Measurements from ENCODE around the gene TIFAB.
A peak's percentile ranks its signal among the peaks of the same experiment; 100 is the strongest.

Gene TIFAB

DNA sequence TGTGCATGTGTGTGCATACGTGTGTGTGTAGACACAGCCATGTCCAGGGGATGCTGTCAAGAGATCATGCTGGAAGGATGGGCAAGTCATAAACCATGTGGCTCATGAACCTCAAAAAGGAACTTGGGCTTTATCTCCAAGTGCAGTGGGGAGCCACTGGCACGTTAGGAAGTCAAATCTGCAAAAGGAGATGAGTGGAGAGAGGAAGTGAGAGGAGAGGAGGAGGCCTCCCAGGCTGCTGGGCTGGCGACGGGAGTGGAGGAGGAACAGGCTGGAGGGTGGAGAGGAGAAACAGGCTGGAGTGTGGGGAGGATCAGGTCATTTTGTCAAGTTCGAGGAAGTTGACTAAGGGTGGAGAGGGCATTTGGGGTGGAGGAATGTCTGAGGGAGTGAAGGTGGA, 29.2 kb upstream of the TIFAB start:
- no peak for DNase-seq

DNA sequence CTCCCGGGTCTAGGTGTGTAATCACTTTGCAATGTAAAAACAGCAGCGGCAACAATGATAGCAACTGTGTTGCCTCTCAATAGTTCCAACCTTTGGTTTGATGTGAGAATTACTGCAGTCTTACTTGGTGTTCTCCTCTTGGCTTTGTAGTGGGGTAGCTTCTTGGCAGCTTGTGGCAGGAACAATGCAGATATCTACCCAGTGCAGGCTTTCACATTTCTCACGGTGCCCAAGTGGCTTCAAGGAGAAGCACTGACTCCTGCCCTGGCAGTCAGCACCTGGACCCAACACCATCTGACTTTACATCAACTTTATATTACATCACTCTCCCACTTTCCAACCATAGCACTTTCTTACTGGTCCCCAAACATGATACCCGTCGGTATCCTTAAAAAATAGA, 28.4 kb upstream of the TIFAB start:
- no peak for DNase-seq

DNA sequence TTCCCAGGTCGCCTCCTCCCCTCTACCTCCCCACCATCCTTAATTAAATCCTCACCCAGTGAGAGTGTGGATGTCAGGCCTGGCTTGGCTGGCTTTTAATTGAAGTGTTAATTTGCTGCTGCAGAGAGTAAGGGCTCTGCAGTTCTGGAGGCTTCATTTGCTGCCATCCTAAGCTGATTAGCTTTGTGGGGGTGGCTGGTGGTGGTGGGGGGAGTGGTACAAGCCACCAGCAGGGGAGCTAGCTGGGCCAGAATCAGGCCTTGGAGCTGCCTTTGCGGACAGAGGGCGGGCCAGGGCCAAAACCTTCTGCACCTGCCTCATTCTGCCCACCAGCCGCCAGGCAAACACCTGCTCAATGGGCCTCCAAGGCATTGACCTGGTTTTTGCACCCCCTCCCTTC, 26.8 kb upstream of the TIFAB start:
- peak; percentile 20 for DNase-seq

DNA sequence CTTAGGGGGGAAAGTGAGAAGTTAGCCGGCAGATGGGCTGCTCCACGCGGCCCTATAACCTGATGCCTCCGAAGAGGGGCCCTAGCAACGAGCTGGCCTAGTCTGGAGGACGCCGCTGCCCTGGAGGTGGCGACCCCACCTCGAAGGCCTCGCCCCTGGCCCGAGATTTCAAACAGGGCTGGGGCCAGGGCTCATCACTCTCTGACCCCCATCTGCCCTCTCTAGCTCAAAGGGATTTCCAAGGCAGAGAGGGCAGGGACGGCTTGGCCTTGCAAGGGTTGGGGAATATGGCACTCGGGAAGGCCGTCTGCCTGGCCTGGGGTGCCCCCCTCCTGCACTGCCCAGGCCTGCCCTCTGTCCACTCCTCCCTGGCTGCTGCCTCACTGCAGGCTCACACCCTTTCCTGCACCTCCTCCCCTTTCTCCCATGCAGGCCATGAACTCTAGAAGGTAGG, 25.5 kb upstream of the TIFAB start:
- no peak for DNase-seq

DNA sequence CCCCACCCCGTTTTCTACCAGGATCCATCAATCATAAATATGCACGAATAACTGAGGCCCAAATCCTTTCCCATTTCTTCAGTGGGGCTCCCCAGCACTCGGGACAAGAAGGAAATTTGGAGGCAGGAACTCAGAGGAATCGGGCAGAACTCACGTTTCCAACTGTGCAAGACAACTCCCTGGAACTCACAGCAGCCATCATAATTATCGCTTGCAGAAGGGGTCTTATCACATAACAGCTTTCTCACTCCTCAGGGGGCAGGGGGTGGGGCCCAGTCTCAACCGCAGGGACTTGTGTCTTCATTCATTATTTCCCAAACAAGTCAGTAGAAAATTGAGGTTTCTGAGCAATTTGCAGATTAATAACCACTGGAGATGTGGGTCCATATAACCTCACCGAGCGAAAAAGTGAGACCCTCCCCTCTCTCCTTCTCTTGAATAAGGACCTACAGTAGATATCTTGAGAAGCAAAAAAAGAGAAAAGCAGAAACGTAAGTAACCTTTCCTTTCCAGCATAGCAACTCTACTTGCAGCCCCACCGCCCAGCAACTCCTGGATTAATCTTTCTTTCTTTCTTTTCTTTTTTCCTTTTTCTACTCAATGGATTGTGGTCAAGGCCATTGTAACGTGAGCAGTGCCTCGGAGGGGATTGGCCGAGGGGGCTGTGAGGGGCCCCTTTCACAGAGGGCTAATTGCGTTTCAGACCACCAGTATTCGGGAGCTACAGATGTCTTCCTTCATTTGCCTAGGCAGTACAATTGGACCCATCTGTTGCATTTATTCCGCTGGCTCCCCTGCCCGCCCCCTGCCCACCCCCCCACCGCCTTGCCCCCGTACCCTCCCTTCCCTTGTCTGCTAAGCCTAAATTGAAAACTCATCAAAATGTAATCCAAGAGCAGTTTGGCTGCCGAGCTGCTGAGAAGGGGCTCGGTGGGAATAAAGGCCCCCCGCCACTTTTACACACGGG, 24.7 kb upstream of the TIFAB start:
- no peak for DNase-seq

DNA sequence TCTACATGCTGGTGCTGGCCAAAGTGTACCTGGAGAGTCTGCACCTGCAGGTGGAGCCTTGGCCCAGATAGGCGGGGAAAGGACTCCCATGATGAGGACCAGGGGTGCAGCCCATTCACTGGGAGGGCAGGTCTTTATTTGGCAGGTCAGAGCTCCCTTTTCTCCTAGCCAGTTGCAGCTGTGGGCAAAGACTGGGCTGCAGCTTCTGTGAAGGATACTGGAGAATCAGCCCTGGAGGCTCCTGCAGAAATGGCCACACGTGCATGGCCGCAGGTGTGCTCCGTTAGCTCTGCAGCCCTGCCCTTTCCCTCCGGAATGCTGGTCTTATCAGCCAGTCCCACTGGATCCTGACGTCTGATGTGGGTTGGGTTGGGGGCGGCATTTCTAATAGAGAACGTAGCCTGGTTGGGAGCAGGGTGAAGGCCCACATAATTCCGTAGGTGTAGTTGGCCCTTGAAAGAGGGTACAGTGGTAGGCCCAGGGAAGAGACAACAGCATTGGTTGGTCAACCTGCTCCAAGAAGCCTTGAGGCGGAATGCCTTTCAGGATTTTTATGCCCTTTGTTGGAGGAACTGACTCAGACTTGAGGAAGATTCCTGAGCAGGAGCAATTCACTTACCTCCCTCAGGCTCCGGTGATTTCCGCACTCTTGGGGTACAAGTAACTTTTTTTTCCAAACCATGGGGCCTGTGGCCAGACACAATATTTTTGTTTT, 22.0 kb upstream of the TIFAB start:
- DNase-seq, result no peak

DNA sequence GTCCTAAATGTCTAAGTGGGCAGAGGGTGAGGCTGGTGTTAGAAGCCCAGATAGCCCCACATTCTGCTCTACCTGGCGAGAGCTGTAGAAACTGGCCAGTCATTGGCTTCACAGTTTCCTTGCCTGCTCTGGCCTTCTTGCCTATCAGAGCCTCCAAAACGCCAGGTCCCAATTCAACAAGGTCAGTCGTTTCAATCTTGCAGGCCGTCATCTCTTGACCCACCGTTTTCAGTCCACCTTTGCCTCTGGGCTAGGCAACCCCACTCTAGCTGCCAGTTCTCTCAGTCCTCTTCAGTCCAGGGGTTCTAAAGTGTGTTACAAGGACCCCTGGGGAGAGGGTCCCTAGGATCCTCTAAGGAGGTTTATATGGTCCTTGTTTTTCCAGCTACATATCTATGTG, 20.0 kb upstream of the TIFAB start:
- DNase-seq, result no peak

DNA sequence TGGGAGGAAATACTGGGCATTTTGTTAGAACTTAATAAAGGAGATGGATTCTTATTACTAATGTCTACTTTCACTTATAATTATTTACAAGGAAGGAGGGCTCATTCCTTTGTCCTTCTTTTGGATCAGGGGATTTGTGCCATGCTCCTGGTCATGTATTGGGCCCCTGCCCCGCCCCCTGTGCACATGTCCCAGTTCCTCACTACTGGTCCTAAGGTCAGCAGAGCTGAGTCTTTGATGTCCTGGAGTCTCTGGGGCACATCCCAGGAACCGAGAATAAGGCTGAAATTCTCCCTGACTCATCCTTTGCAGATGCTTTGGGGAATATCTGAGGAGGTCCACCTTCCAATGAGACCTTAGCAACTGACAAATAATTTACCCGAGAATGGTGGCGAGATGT, 19.6 kb upstream of the TIFAB start:
- DNase-seq, result no peak

DNA sequence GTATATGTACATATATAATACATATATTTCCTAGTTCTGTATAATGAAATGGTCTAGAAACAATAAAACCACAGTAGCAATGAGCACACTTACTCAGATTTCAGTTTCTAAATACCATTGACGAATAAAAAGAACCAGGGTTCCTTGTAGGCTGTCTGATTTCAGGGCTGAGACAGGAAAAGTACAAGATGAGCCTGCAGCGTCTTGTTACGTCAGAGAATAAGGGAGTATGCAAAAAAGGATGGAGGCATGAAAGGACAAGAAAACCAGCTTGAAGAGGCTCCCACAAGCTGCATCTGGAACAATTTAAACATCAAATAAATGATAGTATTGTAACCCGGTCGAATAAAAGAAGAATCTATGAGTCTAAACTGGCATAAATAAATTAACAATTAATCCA, 17.8 kb upstream of the TIFAB start:
- no peak for DNase-seq

DNA sequence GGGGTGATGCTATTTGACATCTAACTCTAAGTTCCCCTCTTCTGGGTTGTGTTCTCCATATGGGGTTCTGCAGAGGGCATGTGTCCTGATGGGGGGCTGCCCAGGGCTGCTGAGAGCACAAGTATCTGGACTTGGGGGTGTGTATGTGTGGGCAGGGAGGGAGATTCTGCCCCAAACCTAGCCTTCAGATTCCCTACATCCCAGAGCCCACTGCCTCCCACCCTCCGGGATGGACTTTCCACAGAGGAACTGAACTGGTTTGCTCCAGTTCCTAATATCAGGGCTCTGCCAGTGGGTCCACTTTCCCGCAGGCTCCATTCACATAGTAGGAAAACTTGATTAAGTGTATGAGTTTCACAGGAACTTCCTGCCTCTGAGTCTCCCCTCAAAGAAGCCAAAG, 16.4 kb upstream of the TIFAB start:
- no peak for DNase-seq

DNA sequence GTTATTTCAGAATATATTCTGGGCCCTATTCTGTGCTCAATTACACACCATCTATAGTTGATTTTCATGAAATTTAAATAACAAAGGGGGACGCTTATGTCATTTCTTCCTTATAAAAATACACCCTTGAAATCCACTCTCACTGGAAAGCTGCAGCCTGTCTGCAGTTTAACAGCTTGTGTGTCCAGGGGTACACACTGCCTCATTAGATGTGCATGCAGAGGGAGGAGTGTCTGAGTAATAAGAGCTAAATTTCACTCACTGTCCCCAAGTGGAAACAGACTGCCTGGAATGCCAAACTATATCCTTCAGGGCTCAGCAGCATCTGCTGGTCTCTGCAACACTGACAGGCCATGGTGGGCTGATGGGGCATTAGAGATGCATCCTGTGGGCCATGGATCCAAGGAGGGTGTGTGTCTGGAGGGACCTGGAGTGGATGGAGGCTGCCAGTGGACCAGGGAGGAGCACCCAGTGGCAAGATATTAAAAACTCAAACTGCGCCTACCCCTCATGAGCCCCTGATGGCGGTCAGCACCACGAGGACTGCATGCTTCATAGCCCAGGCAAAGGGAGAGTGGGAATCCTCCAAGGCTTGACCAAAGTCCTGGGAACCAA, 15.8 kb upstream of the TIFAB start:
- no peak for DNase-seq

DNA sequence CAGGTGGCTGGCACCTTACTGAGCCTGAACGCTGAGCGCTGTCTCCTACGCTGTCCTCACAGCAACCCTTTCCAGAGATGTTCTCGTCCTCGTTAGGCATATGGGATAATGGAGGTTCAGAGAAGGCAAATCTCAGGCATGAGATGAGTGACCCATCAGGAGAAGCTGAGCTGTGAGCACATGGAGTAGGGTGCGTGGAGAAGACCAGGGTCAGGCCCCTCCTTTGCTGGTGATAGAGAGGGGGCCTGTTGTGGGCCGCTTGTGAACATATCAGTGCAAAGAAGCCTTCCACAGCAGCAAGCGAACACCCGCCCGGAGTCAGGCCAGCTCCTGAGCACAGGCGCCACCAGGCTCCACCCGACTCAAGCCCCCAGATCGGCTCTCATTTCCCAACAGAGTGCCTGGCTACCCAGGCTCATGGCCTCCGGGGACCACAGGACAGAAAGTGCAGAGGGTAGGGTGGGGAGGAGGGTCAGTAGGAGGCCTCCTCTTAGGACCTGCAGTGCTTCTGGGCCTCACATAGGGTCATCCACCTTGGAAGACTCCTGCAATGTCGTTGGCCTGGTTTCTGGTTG, 15.0 kb upstream of the TIFAB start:
- DNase-seq, result no peak

DNA sequence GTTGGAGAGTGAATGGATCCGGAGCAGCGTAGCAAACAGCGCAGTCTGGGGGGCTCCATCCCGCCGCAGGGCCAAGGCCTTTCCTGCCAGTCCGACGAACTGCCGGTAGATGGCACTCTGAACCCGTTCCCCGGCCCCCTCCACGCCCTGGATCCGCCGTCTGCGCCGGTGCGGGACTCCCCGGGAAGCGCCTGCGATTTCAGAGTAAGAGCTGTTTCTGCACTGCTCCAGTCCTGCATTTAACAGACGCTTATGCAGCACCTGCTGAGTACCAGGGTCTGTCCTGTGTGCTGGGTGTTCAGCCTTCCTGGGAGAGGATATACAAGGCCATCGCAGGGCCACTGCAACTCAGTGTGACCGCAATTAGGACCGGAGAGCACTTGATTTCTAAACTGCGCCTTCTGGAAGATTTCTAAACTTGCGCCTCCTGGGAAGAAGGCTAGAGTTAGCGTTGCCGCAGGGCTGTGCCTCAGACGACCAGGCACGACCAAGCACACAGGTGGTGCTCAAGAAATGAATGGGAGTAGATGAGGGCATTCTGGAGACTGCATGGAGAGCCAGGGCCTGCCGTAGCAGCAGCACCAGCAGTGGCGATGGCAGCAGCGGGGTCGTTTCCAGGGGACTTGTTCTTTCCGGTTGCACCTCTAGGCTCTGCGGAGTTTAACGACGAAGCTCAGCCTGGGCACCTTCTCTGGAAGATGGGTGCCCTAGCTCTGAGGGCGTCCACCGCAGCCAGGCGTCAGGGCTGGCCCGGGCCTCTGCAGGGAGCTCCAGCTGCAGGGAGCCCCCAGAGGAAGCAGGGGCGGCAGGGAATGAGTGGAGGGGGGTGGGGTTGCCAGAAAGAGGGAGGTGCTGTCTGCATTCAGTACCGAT, 14.3 kb upstream of the TIFAB start:
- no peak for DNase-seq

DNA sequence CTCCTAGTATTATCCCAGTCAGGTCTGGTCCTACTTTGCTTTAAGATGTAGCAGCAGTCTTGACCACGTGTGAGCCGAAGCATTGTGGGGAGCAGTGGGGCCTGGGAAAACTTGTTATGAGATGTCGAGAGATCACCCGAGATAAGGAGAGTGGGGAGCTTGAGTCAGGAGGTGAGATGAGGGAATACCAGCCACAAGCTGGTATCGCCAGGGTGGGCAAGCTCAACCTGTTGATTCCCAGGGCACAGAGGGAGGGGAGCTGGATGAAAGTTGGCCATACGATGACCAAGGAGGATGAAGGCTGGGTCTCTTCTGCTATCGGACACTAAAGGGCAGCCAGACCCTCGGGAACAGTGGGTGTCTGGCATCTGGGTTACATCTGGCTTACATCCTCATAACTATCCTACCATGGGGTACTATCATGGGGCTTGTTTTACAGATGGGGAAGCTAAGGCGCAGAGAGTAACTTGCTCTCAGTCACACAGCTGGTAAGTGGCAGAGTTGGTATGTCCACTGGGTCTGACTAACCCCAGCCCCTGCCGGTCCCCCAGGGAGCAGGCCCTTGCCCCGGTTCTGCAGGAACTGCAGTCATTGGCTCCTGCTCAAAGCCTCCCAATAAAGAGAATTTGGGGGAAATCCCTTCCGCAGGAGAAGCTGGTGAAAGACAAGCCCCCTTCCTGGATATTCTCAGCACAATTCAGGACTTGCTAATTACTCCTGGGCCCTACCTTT, 13.4 kb upstream of the TIFAB start:
- DNase-seq, result no peak

DNA sequence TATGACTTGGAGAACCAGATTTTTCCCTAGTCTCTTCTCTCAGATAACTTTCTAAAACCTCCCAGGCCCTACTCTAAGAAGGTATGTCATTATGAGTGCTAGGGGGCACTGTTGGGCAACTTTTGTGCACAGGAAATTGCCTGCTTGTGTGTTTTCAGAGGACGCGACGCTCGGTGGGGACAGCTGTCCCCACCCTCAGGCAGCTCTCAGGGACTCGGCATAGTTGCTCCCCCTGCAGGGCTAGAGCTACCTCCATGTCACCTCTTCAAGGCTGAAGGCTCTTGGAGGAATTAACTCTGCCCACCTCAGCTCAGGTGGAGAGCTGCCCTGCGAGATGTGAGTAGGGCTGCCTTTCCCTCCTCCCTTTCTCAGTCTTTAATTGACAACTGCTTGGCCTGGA, 10.2 kb upstream of the TIFAB start:
- DNase-seq, result no peak

DNA sequence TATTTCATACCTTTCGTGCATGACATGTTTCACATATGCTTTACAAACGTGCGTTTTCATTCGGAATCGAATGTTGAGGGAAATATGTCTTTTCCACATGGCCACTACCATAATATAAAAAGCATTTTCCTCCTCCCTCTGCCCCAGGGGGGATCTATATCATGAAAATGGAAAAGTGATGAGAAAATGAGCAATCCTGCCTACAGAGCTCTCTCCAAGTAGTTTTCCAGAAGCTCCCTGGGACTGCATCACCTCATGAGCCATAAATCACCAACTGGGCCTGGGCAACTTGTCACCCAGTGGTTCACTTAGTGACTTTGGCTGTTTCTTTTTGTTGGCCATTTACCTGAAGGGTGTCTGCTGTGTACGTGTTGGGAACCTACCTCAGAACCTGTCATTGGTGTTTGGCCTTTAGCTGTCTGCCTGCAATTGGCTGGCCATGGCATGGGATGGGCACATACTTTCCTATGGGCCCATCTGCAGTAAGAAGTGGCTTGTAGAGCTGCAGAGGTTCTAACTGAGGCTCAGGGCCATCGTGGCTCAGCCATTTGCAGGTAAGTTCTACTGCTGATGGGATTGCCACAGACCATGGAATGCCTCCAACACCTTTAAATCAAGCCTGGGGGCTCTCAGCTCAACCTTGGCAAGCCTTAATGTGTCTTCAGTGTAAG, 9.5 kb upstream of the TIFAB start:
- no peak for DNase-seq

DNA sequence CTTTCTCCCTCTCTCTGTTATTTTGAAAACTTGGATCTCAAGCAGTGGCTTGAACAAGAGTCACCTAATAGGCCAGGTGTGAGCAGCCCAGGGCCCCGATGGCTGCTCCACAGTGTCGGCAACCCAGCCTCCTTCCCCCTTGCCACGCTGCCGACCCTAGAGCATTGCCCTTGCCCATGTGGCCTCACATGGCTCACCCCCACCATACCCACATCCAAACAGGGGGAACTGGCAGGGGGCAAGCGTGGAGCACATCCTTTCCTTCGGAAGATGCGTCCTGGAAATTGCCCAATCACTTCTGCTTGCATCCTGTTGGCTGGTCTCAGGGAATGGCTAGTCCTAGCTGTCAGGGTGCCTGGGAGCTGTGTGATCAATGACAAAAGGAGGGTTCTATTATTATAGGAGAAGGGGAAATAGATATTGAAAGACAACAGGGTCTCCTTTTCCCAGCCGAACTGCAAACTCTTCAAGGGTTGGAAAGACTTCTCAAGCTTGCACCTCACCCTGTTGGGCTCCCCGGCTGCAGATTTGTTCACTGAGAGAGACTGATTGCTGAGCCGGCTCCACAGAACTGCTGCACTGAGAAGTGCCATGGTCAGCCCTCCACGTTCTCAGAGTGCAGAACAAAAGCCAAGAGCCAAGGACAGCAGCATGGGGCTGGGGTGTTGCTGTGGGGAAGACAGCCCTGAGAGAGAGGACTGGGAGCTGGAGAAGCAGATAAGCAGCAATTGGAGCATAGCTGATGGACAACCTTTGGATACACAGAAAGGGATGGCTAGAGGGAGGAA, 8.3 kb upstream of the TIFAB start:
- no peak for DNase-seq

DNA sequence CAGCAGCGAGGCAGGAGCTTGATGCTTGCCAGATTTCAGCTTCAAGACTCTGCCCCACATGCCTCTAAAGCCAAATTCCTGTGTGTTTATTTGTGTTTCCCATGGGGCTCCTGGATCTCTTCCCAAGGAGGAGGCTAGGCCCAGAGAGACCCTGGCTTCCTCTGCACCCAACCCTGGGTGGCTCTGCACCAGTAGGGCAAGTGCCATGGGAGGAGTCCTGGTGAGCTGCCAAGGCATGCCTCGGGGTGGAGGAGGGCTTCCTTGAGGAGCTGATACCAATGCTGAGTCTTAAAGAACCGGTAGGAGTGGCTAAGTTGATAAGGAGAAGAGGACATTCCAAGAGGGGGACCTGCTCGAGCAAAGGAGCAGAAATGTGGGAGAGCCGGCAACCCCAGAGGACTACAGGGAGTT, 6.8 kb upstream of the TIFAB start:
- no peak for DNase-seq

DNA sequence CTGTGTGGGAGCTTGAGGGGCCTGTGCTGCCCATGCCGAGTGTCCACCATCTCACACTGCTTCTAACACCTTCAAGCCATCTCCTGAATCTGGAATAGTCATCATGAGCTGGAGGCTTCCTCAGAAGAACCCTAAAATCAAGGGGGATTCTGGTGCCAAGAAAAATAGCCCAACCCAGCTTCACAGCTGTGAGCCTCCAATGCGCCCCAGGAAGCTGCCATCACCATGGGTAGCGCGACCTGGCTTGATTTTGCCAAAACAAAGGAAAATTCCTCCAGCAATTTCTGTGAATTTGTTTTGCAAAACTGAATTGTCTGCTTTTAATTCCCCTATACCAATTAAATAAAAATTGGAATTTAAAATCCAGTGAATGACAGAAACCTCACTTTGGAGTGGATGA, 6.2 kb upstream of the TIFAB start:
- no peak for DNase-seq

DNA sequence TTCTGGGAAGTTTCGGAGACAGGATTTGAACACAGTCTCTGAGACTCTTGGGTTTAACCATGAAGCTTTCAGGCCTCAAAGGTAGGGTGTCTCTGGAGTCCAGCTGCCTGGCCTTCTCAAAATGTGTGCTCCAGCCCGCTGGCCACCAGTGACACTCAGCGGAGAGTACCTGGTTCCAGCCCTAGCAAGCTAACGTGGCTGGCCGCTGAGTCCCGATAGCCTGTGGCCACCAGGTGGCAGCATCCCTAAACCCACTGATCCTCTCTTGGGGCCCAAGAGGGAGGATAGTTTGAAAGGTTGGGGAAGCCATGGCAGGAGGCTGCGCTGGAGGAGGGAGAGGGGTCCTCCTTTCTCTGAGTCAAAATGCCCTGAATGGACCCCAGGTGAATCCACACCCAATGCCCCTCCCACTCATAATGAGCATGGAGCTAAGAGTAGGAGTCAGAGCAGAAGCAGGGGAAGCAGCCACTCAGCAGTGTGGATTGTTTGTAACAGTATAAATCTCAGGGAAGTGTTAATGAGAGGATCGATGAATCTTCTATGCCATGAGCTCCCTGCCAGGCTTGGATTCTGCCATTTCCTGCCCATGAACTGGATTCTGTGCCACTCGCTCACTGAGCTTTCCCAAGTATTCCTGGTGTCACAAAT, 5.4 kb upstream of the TIFAB start:
- no peak for DNase-seq

Data from NCI-H187 treated with DMSO at 0.1 percent for 48 hours (cell line).